ENCODE results near the gene SAMD3. TPM values are rescaled to one million over a fixed set of nuclear protein-coding genes. Genes with fewer than 3 reads are reported as not detected.

Gene SAMD3
- total RNA-seq, 1 experiment from 2014 or later = 7.5 TPM

- Histone ChIP-seq H3K9ac (ENCODE audit: low read length) (no peak overlapping the region), H3K4me3 (replicated peaks in 1 of 2; ENCODE audit: low read depth in 1 of 2, low read length in 2 of 2) (no peak overlapping the region), H3K79me2 (ENCODE audit: insufficient read depth, low read length) (no peaks in the 10 kb centered on the region), H3K9me2 (ENCODE audit: insufficient read depth) (no peaks in the 10 kb centered on the region), H3K4me1 (ENCODE audit: control insufficient read depth in 1 of 2, insufficient read depth in 2 of 2, low read length in 2 of 2) (no peaks in the 10 kb centered on the region), H2AFZ (ENCODE audit: low read depth, low read length, poor library complexity, severe bottlenecking) (no peak overlapping the region), H3K9me3 (ENCODE audit: control insufficient read depth in 1 of 2, insufficient read depth in 1 of 2, low read depth in 1 of 2, low read length in 2 of 2) (no peaks in the 10 kb centered on the region), H3K36me3 (ENCODE audit: control insufficient read depth in 1 of 2, insufficient read depth in 2 of 2, low read length in 2 of 2) (no peaks in the 10 kb centered on the region), H3K27me3 (ENCODE audit: insufficient read depth, low read length) (no peaks in the 10 kb centered on the region), H3K27ac (ENCODE audit: low read depth, low read length) (no peak overlapping the region), H3K4me2 (ENCODE audit: low read length) (no peak overlapping the region), H4K20me1 (ENCODE audit: insufficient read depth) (no peaks in the 10 kb centered on the region)
- TF ChIP-seq TCF7L2 (IDR thresholded peaks at IDR 0.05; ENCODE audit: borderline replicate concordance, extremely low read depth, insufficient read depth, insufficient read length) (no peak), CEBPB (IDR thresholded peaks at IDR 0.05; ENCODE audit: low read depth) (no peak), CTCF (IDR thresholded peaks at IDR 0.05 in 2 of 3, conservative IDR thresholded peaks at IDR 0.05 in 1 of 3; ENCODE audit: borderline replicate concordance in 1 of 3, insufficient read depth in 1 of 3, low read depth in 2 of 3, low read length in 2 of 3) (no peak), SP1 (IDR thresholded peaks at IDR 0.05; ENCODE audit: low read depth) (no peak), EZH2 (IDR thresholded peaks at IDR 0.05) (no peak), ZFX (IDR thresholded peaks at IDR 0.05) (no peak), ZNF274 (IDR thresholded peaks at IDR 0.05; ENCODE audit: low read depth, low read length) (no peak), SRF (IDR thresholded peaks at IDR 0.05; ENCODE audit: low read depth) (no peak), JUND (IDR thresholded peaks at IDR 0.05) (no peak), POLR2AphosphoS5 (IDR thresholded peaks at IDR 0.05; ENCODE audit: low read depth, low read length) (no peak), REST (IDR thresholded peaks at IDR 0.05; ENCODE audit: low read depth) (no peak), RAD21 (IDR thresholded peaks at IDR 0.05; ENCODE audit: low read depth) (no peak), SIN3A (IDR thresholded peaks at IDR 0.05; ENCODE audit: low read depth) (no peak), ZBTB33 (IDR thresholded peaks at IDR 0.05; ENCODE audit: extremely low read depth, insufficient replicate concordance, low read length) (no peak), EZH2phosphoT487 (IDR thresholded peaks at IDR 0.05; ENCODE audit: borderline replicate concordance) (no peak), ELF1 (IDR thresholded peaks at IDR 0.05; ENCODE audit: borderline replicate concordance, low read depth) (no peak)
- DNase-seq (ENCODE audit: low read depth, low spot score) (no peak), ATAC-seq (no peak)
- CTCF ChIA-PET = no interaction called here
- intact Hi-C loops (cut with micrococcal nuclease) = no loop called here
- POLR2A ChIA-PET = no interaction called here
- no TSS peak for BruUV-seq (replicated peaks)
- RAD21 ChIA-PET (ENCODE audit: low non-redundant PET in 1 of 2, low total read pairs in 2 of 2, uncharacterized antibody in 2 of 2, unreplicated experiment in 2 of 2) = no interaction called here
Measured at GRCh38 chr6:130188207-130188899, 34.4 kb downstream of the SAMD3 start.

Measured in HCT116 (cell line).